ENCODE results near the gene HOXB5. TPM values are rescaled to one million over a fixed set of nuclear protein-coding genes. Genes with fewer than 3 reads are reported as not detected.

HOXB5 gene
- total RNA-seq, 1 experiment from 2014 or later: not detected

DNA sequence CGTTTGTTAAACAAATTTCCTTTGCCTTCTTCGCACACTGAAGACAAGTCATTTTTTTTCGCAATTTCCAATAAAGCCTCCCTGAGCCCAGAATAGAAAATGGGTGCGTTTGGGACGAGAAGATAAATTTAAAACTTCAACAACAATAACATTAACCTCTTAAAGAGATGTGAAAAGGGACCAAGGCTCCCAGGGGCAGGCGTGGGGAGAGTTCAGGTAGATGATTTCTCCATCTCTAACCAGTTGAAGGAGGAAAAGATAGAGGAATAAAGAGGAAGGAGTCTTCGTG lies 14.2 kb downstream of the HOXB5 start:
- no peak overlapping the region for H2BK20ac ChIP-seq (ENCODE audit: low read depth, low read length, poor library complexity, severe bottlenecking)
- H3K14ac ChIP-seq (ENCODE audit: insufficient read depth, low read length): no peak overlapping the region
- no peak overlapping the region for H2AFZ ChIP-seq (ENCODE audit: low read length)
- H3K4ac ChIP-seq (ENCODE audit: low read depth, low read length): no peak overlapping the region
- no peak for DNase-seq
- H3K18ac ChIP-seq (ENCODE audit: insufficient read length, low read depth, low read length): no peak overlapping the region
- H4K8ac ChIP-seq (replicated peaks; ENCODE audit: insufficient read length, low read depth, low read length): no peak overlapping the region
- Mint-ChIP-seq H3K4me1 (peaks cover 2 to 27% of the 10 kb centered on the region in 2 experiments), H3K36me3 (ENCODE audit: insufficient read depth in 1 of 3, low read depth in 3 of 3) (no peaks in the 10 kb centered on the region; a peak in 2 of 7 replicates), H3K4me3 (peak overlapping the region in 1 of 2 experiments; percentile 59; a peak in 2 of 5 replicates), H3K27me3 (ENCODE audit: low read depth) (peaks cover 65% of the 10 kb centered on the region), H3K9me3 (peaks cover 7 to 21% of the 10 kb centered on the region in 2 experiments; a peak in 4 of 5 replicates), H3K27ac (no peak overlapping the region; a peak in 1 of 7 replicates)
- no peak overlapping the region for H3T11ph ChIP-seq (ENCODE audit: low read length)
- H3K23me2 ChIP-seq (ENCODE audit: insufficient read length, low read depth, low read length, poor library complexity, severe bottlenecking): no peaks in the 10 kb centered on the region
- H2BK15ac ChIP-seq (ENCODE audit: low read depth, low read length): no peak overlapping the region
- H3K56ac ChIP-seq (ENCODE audit: insufficient read length, low read depth, low read length): no peak overlapping the region
- H2BK12ac ChIP-seq (ENCODE audit: insufficient read length, low read depth, low read length): no peak overlapping the region
- H2AK5ac ChIP-seq (ENCODE audit: insufficient read length, low read length): no peak overlapping the region
- H2BK5ac ChIP-seq (ENCODE audit: insufficient read length, low read length): no peak overlapping the region
- H2BK120ac ChIP-seq (ENCODE audit: low read depth, low read length, poor library complexity, severe bottlenecking): no peak overlapping the region
- H4K91ac ChIP-seq (ENCODE audit: insufficient read length, low read depth, low read length): no peak overlapping the region
- H3K9ac ChIP-seq (ENCODE audit: extremely low read depth, insufficient read length, low read length): no peak overlapping the region
- no peak for TF ChIP-seq CTCF (conservative IDR thresholded peaks at IDR 0.05)
- H3K9me3 ChIP-seq (ENCODE audit: control insufficient read depth, low read depth, low read length): no peaks in the 10 kb centered on the region
- no peaks in the 10 kb centered on the region for H4K20me1 ChIP-seq (ENCODE audit: control insufficient read depth, insufficient read depth, insufficient read length)
- H4K5ac ChIP-seq (ENCODE audit: insufficient read length, low read depth, low read length): no peak overlapping the region
- H3K79me1 ChIP-seq (ENCODE audit: insufficient read depth, low read depth, low read length, poor library complexity, severe bottlenecking): no peaks in the 10 kb centered on the region
- no peaks in the 10 kb centered on the region for H3K79me2 ChIP-seq (ENCODE audit: insufficient read depth, low read length)
- no peak overlapping the region for H3K4me2 ChIP-seq (ENCODE audit: insufficient read depth, insufficient read length, low read length)
- H3K4me1 ChIP-seq (ENCODE audit: insufficient read depth, low read length): no peaks in the 10 kb centered on the region
- no CpG with 5 or more reads among the region's 7 CpGs for WGBS (ENCODE audit: extremely low coverage, insufficient read length, low lambda C conversion rate)
- no peak overlapping the region for H3K23ac ChIP-seq (ENCODE audit: insufficient read length, low read depth, low read length)
- peaks cover 96% of the 10 kb centered on the region for H3K27me3 ChIP-seq (ENCODE audit: insufficient read depth, low read length)
- no peak overlapping the region for H3K27ac ChIP-seq (ENCODE audit: insufficient read length, low read depth, low read length)
